D721Med (cell line): ENCODE data around the gene ZNF354C.

Experiments used
- DNase-seq: peaks from one replicate; pipeline ENCODE4 v3.0.0; 2011; ENCODE audit warnings: low spot score; ENCODE audit not compliant: insufficient read length
- FAIRE-seq: peaks from 2 replicates; lab custom pipeline; 2011; peaks lifted over from hg19 to GRCh38; lab: Jason Lieb, UNC
- CTCF ChIP-seq: IDR thresholded peaks from 2 replicates; pipeline ENCODE4 v1.5.1; 2012; ENCODE audit warnings: mild to moderate bottlenecking, control low read depth; ENCODE audit not compliant: insufficient read depth; ENCODE audit errors: missing control alignments

The ZNF354C gene

GRCh38 chr5:179054876-179055275 lies 5.3 kb upstream of the ZNF354C start:
- no peak for TF ChIP-seq CTCF
- FAIRE-seq (no peak), DNase-seq (no peak)

GRCh38 chr5:179055436-179055835 lies 4.7 kb upstream of the ZNF354C start:
- no peak for FAIRE-seq
- no peak for DNase-seq
- TF ChIP-seq CTCF = no peak

GRCh38 chr5:179055841-179056240 lies 4.3 kb upstream of the ZNF354C start:
- DNase-seq = no peak
- TF ChIP-seq CTCF = no peak
- FAIRE-seq = no peak

GRCh38 chr5:179061025-179061424 lies 852 bp downstream of the ZNF354C start:
- TF ChIP-seq CTCF = no peak
- no peak for FAIRE-seq
- no peak for DNase-seq

GRCh38 chr5:179065703-179066102 lies 5.5 kb downstream of the ZNF354C start:
- FAIRE-seq (no peak), DNase-seq (no peak)
- TF ChIP-seq CTCF = no peak

- no peak for FAIRE-seq
- DNase-seq = no peak
Observed at GRCh38 chr5:179079165-179079987, 19.2 kb downstream of the ZNF354C start.

More at GRCh38 chr5:179079165-179079987, 19.2 kb downstream of the ZNF354C start:
- no peak for TF ChIP-seq CTCF
